HepG2 (cell line): ENCODE data around the gene RNF123. TPM values are rescaled to one million over a fixed set of nuclear protein-coding genes. Genes with fewer than 3 reads are reported as not detected.
A peak's percentile ranks its signal among the peaks of the same experiment; 100 is the strongest.

Source experiments
- ARNTL ChIP-seq: sonication (generic); formaldehyde crosslinking; IDR thresholded peaks from 2 replicates; pipeline ENCODE4 v1.4.0; 2020; ENCODE audit warnings: mild to moderate bottlenecking, missing genetic modification reagents
- ATF2 ChIP-seq: sonication (generic); formaldehyde crosslinking; IDR thresholded peaks from 2 replicates; pipeline ENCODE4 v1.4.0; 2020; ENCODE audit warnings: missing genetic modification reagents
- CAMTA2 ChIP-seq: sonication (generic); formaldehyde crosslinking; IDR thresholded peaks from 2 replicates; pipeline ENCODE4 v1.4.0; 2020; ENCODE audit warnings: mild to moderate bottlenecking, missing genetic modification reagents, borderline replicate concordance
- ETV6 ChIP-seq: sonication (generic); formaldehyde crosslinking; conservative IDR thresholded peaks from 2 replicates; pipeline ENCODE4 v1.4.0; 2020; ENCODE audit warnings: missing genetic modification reagents
- HINFP ChIP-seq: sonication (generic); formaldehyde crosslinking; IDR thresholded peaks from 2 replicates; pipeline ENCODE4 v1.4.0; 2020; ENCODE audit warnings: low read depth, mild to moderate bottlenecking, missing genetic modification reagents
- KAT2B ChIP-seq: fragments of 150-350 bp; IDR thresholded peaks from 2 replicates; pipeline ENCODE4 v1.6.1; 2014; ENCODE audit warnings: low read depth, low read length, borderline replicate concordance
- MAFK ChIP-seq, 2 experiments: IDR thresholded peaks in 1 of 2; conservative IDR thresholded peaks in 1 of 2; 2 replicates each; pipeline ENCODE4 v1.6.1; 2011; ENCODE audit warnings: improper control_type of control experiment in 2 of 2, low read length in 2 of 2
- MLLT10 ChIP-seq: sonication (generic); formaldehyde crosslinking; IDR thresholded peaks from 2 replicates; pipeline ENCODE4 v1.4.0; 2020; ENCODE audit warnings: missing genetic modification reagents
- MTF1 ChIP-seq: sonication (generic); formaldehyde crosslinking; IDR thresholded peaks from 2 replicates; pipeline ENCODE4 v1.5.0; 2020; ENCODE audit warnings: missing genetic modification reagents
- NONO ChIP-seq, 2 experiments: fragments of 450-650 bp in 1 of 2; sonication (generic) in 1 of 2; formaldehyde crosslinking in 1 of 2; IDR thresholded peaks in 1 of 2; conservative IDR thresholded peaks in 1 of 2; 2 replicates each; pipeline versions ENCODE4 v1.6.1 to v1.8.0; 2017 to 2022; ENCODE audit warnings: mild to moderate bottlenecking in 1 of 2, missing genetic modification reagents in 1 of 2, moderate library complexity in 1 of 2
- PAF1 ChIP-seq: IDR thresholded peaks from 2 replicates; pipeline ENCODE4 v1.6.1; 2016; ENCODE audit warnings: missing genetic modification reagents, missing compliant biosample characterization
- RELA ChIP-seq: sonication (generic); formaldehyde crosslinking; IDR thresholded peaks from 2 replicates; pipeline ENCODE4 v1.4.0; 2020; ENCODE audit warnings: missing genetic modification reagents
- RNF2 ChIP-seq: fragments of 450-650 bp; conservative IDR thresholded peaks from 2 replicates; pipeline ENCODE4 v1.6.1; 2016; ENCODE audit warnings: low read depth
- SNAPC2 ChIP-seq: sonication (generic); formaldehyde crosslinking; IDR thresholded peaks from 2 replicates; pipeline ENCODE4 v1.8.1; 2022; ENCODE audit warnings: mild to moderate bottlenecking, missing genetic modification reagents
- TOE1 ChIP-seq: sonication (generic); formaldehyde crosslinking; IDR thresholded peaks from 2 replicates; pipeline ENCODE4 v1.4.0; 2020; ENCODE audit warnings: mild to moderate bottlenecking, missing genetic modification reagents
- ZBTB37 ChIP-seq: sonication (generic); formaldehyde crosslinking; IDR thresholded peaks from 2 replicates; pipeline ENCODE4 v1.4.0; 2020; ENCODE audit warnings: mild to moderate bottlenecking, missing genetic modification reagents
- ZFP82 ChIP-seq: sonication (generic); formaldehyde crosslinking; IDR thresholded peaks from 2 replicates; pipeline ENCODE4 v1.5.1; 2020; ENCODE audit warnings: mild to moderate bottlenecking, missing genetic modification reagents, borderline replicate concordance
- ZKSCAN5 ChIP-seq: sonication (generic); formaldehyde crosslinking; IDR thresholded peaks from 2 replicates; pipeline ENCODE4 v1.5.1; 2020; ENCODE audit warnings: mild to moderate bottlenecking, missing genetic modification reagents
- ZNF3 ChIP-seq: IDR thresholded peaks from 2 replicates; pipeline ENCODE4 v1.7.0; 2017; ENCODE audit warnings: inconsistent platforms
- ZNF431 ChIP-seq: sonication (generic); formaldehyde crosslinking; IDR thresholded peaks from 2 replicates; pipeline ENCODE4 v1.9.0; 2022; ENCODE audit warnings: missing genetic modification reagents, low read depth, mild to moderate bottlenecking, borderline replicate concordance
- ZNF552 ChIP-seq: sonication (generic); formaldehyde crosslinking; IDR thresholded peaks from 2 replicates; pipeline ENCODE4 v1.9.0; 2022; ENCODE audit warnings: missing genetic modification reagents, mild to moderate bottlenecking, borderline replicate concordance
- ZNF563 ChIP-seq: sonication (generic); formaldehyde crosslinking; IDR thresholded peaks from 2 replicates; pipeline ENCODE4 v1.8.0; 2022; ENCODE audit warnings: mild to moderate bottlenecking, moderate library complexity, missing genetic modification reagents
- ZNF572 ChIP-seq: sonication (generic); formaldehyde crosslinking; IDR thresholded peaks from 2 replicates; pipeline ENCODE4 v1.5.1; 2020; ENCODE audit warnings: mild to moderate bottlenecking, missing genetic modification reagents
- ZNF607 ChIP-seq: sonication (generic); formaldehyde crosslinking; IDR thresholded peaks from 2 replicates; pipeline ENCODE4 v1.5.1; 2020; ENCODE audit warnings: missing genetic modification reagents, mild to moderate bottlenecking, borderline replicate concordance
- ZNF614 ChIP-seq: IDR thresholded peaks from 2 replicates; pipeline ENCODE4 v1.6.1; 2018; ENCODE audit warnings: missing biosample characterization, missing genetic modification reagents, inconsistent platforms, borderline replicate concordance
- ZNF670 ChIP-seq: sonication (generic); formaldehyde crosslinking; IDR thresholded peaks from 2 replicates; pipeline ENCODE4 v1.8.0; 2022; ENCODE audit warnings: mild to moderate bottlenecking, missing genetic modification reagents, borderline replicate concordance
- polyA plus RNA-seq, 8 experiments: library from polyadenylated mRNA; depleted of rRNA in 3 of 8; stranded (reverse) in 7 of 8; unstranded in 1 of 8; fragments of >200 nt; fragmentation: Illumina TruSeq in 4 of 8; extraction: Trizol in 4 of 8; gene quantifications; 2 replicates each; pipeline versions ENCODE4 v1.2.1 to v1.2.3, GENCODE V29; 2011 to 2016; ENCODE audit warnings: low read depth in 4 of 8, missing spikeins in 1 of 8, mixed read lengths in 1 of 8; ENCODE audit not compliant: insufficient read depth in 1 of 8
- total RNA-seq, 5 experiments: library from RNA; depleted of rRNA; stranded (reverse); fragments of >200 nt; fragmentation: Illumina TruSeq; extraction: Trizol; gene quantifications; 2 replicates each; pipeline ENCODE4 v1.2.3, GENCODE V29; 2016; ENCODE audit warnings: low read depth in 1 of 5

The RNF123 gene
- total and polyA plus RNA-seq, 2 of the 13 experiments (the other 11 are each of a cell fraction or from before 2014, with no cell fraction given) = 29.9 to 82.2 TPM

GRCh38 chr3:49671291-49672288, 17.8 kb upstream of the RNF123 start (continued):
- TF ChIP-seq ZNF552 (CRISPR knock-in tag) = no peak
- TF ChIP-seq ZNF563 = no peak
- no peak for TF ChIP-seq ZNF670 (CRISPR knock-in tag)
- no peak for TF ChIP-seq ZNF614 (CRISPR knock-in tag)
- no peak for TF ChIP-seq RNF2
- TF ChIP-seq HINFP (CRISPR knock-in tag) = no peak
- TF ChIP-seq PAF1 (CRISPR knock-in tag) = no peak
- TF ChIP-seq ETV6 (CRISPR knock-in tag) = no peak; the same call in 1 of the 2 replicates
- TF ChIP-seq ZBTB37 (CRISPR knock-in tag) = no peak
- TF ChIP-seq KAT2B = no peak
- 0 out of 2 replicates have a peak, but pooled peaks have one; percentile 1 for TF ChIP-seq ZNF431 (CRISPR knock-in tag)
- TF ChIP-seq ARNTL (CRISPR knock-in tag) = peak; percentile 68; the same call in 1 of the 2 replicates
- TF ChIP-seq ZNF3 (CRISPR knock-in tag) = no peak
- TF ChIP-seq NONO (IDR thresholded peaks at IDR 0.05) = no peak
- TF ChIP-seq NONO (CRISPR knock-in tag; conservative IDR thresholded peaks at IDR 0.05) = 0 out of 2 replicates have a peak, but pooled peaks have one; percentile 23
- no peak for TF ChIP-seq ZKSCAN5 (CRISPR knock-in tag)
- TF ChIP-seq CAMTA2 = no peak
- no peak for TF ChIP-seq ZFP82 (CRISPR knock-in tag)
- TF ChIP-seq SNAPC2 (CRISPR knock-in tag) = no peak; the same call in 1 of the 2 replicates
- TF ChIP-seq MLLT10 (CRISPR knock-in tag) = no peak
- TF ChIP-seq ATF2 (CRISPR knock-in tag) = no peak; the same call in 1 of the 2 replicates
- TF ChIP-seq ZNF607 (CRISPR knock-in tag) = no peak
- TF ChIP-seq ZNF572 (CRISPR knock-in tag) = no peak
- no peak for TF ChIP-seq TOE1
- no peak for TF ChIP-seq MTF1 (CRISPR knock-in tag)
- TF ChIP-seq RELA (CRISPR knock-in tag) = 0 out of 2 replicates have a peak, but pooled peaks have one; percentile 59
- no peak for TF ChIP-seq MAFK (conservative IDR thresholded peaks at IDR 0.05 in 1 of 2, IDR thresholded peaks at IDR 0.05 in 1 of 2; ENCODE audit: low read length in 2 of 2)
